GM23248 (cell line): ENCODE results near the gene ABRAXAS1. TPM values are rescaled to one million over a fixed set of nuclear protein-coding genes. Genes with fewer than 3 reads are reported as not detected.

Experiments
- DNase-seq: peaks from one replicate; pipeline ENCODE4 v3.0.0-alpha.2; 2015
- H2AFZ ChIP-seq: fragments of 200-600 bp; sonication (generic); 2 replicates; pipeline ENCODE4 v1.6.1; 2016; ENCODE audit warnings: antibody characterized with exemption
- H3F3A ChIP-seq: fragments of 200-600 bp; sonication (generic); 2 replicates; pipeline ENCODE4 v1.6.1; 2016; ENCODE audit warnings: mild to moderate bottlenecking, antibody characterized with exemption, mixed run types; ENCODE audit not compliant: insufficient read depth
- H3K27ac ChIP-seq: fragments of 200-600 bp; sonication (generic); 2 replicates; pipeline ENCODE4 v1.5.1; 2016; ENCODE audit warnings: mild to moderate bottlenecking
- H3K27me3 ChIP-seq: fragments of 200-600 bp; sonication (generic); replicated peaks from 2 replicates; pipeline ENCODE4 v1.6.1; 2016; ENCODE audit warnings: mild to moderate bottlenecking; ENCODE audit not compliant: insufficient read depth
- H3K36me3 ChIP-seq: fragments of 200-600 bp; sonication (generic); 2 replicates; pipeline ENCODE4 v1.6.1; 2016; ENCODE audit warnings: low read depth, mild to moderate bottlenecking
- H3K4me1 ChIP-seq: fragments of 200-600 bp; sonication (generic); 2 replicates; pipeline ENCODE4 v1.6.1; 2016; ENCODE audit warnings: mild to moderate bottlenecking; ENCODE audit not compliant: insufficient read depth
- H3K4me2 ChIP-seq: fragments of 200-600 bp; sonication (generic); one replicate; pipeline ENCODE4 v1.6.1; 2016; ENCODE audit warnings: mild to moderate bottlenecking; ENCODE audit not compliant: unreplicated experiment
- H3K4me3 ChIP-seq: fragments of 200-600 bp; sonication (generic); 2 replicates; pipeline ENCODE4 v1.5.1; 2016; ENCODE audit warnings: mild to moderate bottlenecking
- H3K79me2 ChIP-seq: fragments of 200-600 bp; sonication (generic); 2 replicates; pipeline ENCODE4 v1.6.1; 2016; ENCODE audit warnings: mild to moderate bottlenecking; ENCODE audit not compliant: insufficient read depth
- H3K9ac ChIP-seq: fragments of 200-600 bp; sonication (generic); 2 replicates; pipeline ENCODE4 v1.6.1; 2016; ENCODE audit warnings: mild to moderate bottlenecking
- H3K9me2 ChIP-seq: fragments of 200-600 bp; sonication (generic); 2 replicates; pipeline ENCODE4 v1.6.1; 2016; ENCODE audit warnings: mixed run types, mild to moderate bottlenecking, moderate library complexity; ENCODE audit not compliant: insufficient read depth
- H3K9me3 ChIP-seq: fragments of 200-600 bp; sonication (generic); one replicate; pipeline ENCODE4 v1.6.1; 2017; ENCODE audit warnings: low read depth
- H4K20me1 ChIP-seq: fragments of 200-600 bp; sonication (generic); 2 replicates; pipeline ENCODE4 v1.6.0; 2016; ENCODE audit not compliant: insufficient read depth
- EZH2 ChIP-seq: fragments of 200-600 bp; sonication (generic); IDR thresholded peaks from 2 replicates; pipeline ENCODE4 v1.6.1; 2018; ENCODE audit warnings: antibody characterized with exemption, mild to moderate bottlenecking; ENCODE audit not compliant: insufficient read depth, poor library complexity, severe bottlenecking
- EZH2phosphoT487 ChIP-seq: fragments of 200-600 bp; sonication (generic); IDR thresholded peaks from 2 replicates; pipeline ENCODE4 v1.6.1; 2018; ENCODE audit warnings: antibody characterized with exemption, moderate library complexity, mild to moderate bottlenecking, low read depth; ENCODE audit not compliant: insufficient read depth
- WGBS, 2 experiments: methylation state at CpG; one replicate each; pipeline ENCODE4 v1.1.6; 2015 to 2017; ENCODE audit warnings: low lambda C conversion rate in 2 of 2, low coverage in 1 of 2; ENCODE audit errors: missing lambda C conversion rate in 2 of 2; 5-methylcytosine and 5-hydroxymethylcytosine counted together
- in situ Hi-C: fragments of 300-500 bp; cut with MboI; formaldehyde crosslinking; loops from 2 replicates; pipeline ENCODE4 v1.15.0; 2020
- polyA plus RNA-seq: library from polyadenylated mRNA; unstranded; fragments of >200 nt; fragmentation: Nextera tagmentation; extraction: Ambion mirVana; gene quantifications from 2 replicates; pipeline ENCODE4 v1.2.1, GENCODE V29; 2016
- total RNA-seq: library from RNA; depleted of rRNA; stranded (reverse); fragments of >200 nt; shearing (Covaris generic); gene quantifications from 2 replicates; pipeline ENCODE4 v1.2.3, GENCODE V29; 2014; rRNA removed

The ABRAXAS1 gene
- total and polyA plus RNA-seq, 2 experiments from 2014 or later: 5.8 to 15.6 TPM

GRCh38 chr4:83417566-83417965, 67.3 kb downstream of the ABRAXAS1 start:
- TF ChIP-seq EZH2 (no peak), EZH2phosphoT487 (no peak)
- WGBS, 2 experiments: 97 to 99% methylated on average over 4 of the region's 4 CpGs
- H3K27ac ChIP-seq: no peak overlapping the region

GRCh38 chr4:83413676-83414075, 71.2 kb downstream of the ABRAXAS1 start:
- Histone ChIP-seq H3K9ac (no peak overlapping the region), H3K36me3 (peaks cover 13% of the 10 kb centered on the region; the same call in 1 of the 2 replicates), H3F3A (no peaks in the 10 kb centered on the region), H2AFZ (no peak overlapping the region), H3K79me2 (no peaks in the 10 kb centered on the region), H3K9me3 (no peaks in the 10 kb centered on the region), H3K4me2 (no peak overlapping the region), H3K9me2 (no peaks in the 10 kb centered on the region), H3K4me1 (no peaks in the 10 kb centered on the region), H4K20me1 (no peaks in the 10 kb centered on the region), H3K27me3 (no peaks in the 10 kb centered on the region), H3K27ac (no peak overlapping the region), H3K4me3 (no peak overlapping the region)
- TF ChIP-seq EZH2phosphoT487 (no peak), EZH2 (no peak)
- WGBS, 2 experiments: 99 to 100% methylated on average over 2 of the region's 2 CpGs
- peak; percentile 51 for DNase-seq
- in situ Hi-C loops: no loop called here

More at GRCh38 chr4:83417566-83417965, 67.3 kb downstream of the ABRAXAS1 start:
- Histone ChIP-seq H3K36me3 (peaks cover 26% of the 10 kb centered on the region; the same call in 1 of the 2 replicates), H3K9ac (no peak overlapping the region), H3K4me2 (no peak overlapping the region), H3K9me2 (no peaks in the 10 kb centered on the region), H3K9me3 (no peaks in the 10 kb centered on the region), H3K27me3 (no peaks in the 10 kb centered on the region), H3K4me3 (no peak overlapping the region), H4K20me1 (no peaks in the 10 kb centered on the region), H3F3A (no peaks in the 10 kb centered on the region), H3K4me1 (no peaks in the 10 kb centered on the region), H3K79me2 (no peaks in the 10 kb centered on the region), H2AFZ (no peak overlapping the region)
- no peak for DNase-seq
- in situ Hi-C loops: no loop called here

Other genes starting within 250 kb of the ABRAXAS1 start
- gene COQ2, start 200.3 kb downstream of the ABRAXAS1 start, total RNA-seq: 8.0 and 9.5 TPM in 2 replicates
- 19.1 and 20.1 TPM in 2 replicates for gene COQ2, start 200.3 kb downstream of the ABRAXAS1 start, polyA plus RNA-seq
- gene HPSE, start 150.3 kb downstream of the ABRAXAS1 start, total RNA-seq: 0.54 and 1.0 TPM in 2 replicates
- 0.96 and 1.5 TPM in 2 replicates for gene HPSE, start 150.3 kb downstream of the ABRAXAS1 start, polyA plus RNA-seq
- 6.6 and 7.2 TPM in 2 replicates for gene HELQ, start 29.3 kb downstream of the ABRAXAS1 start, total RNA-seq
- gene HELQ, start 29.3 kb downstream of the ABRAXAS1 start, polyA plus RNA-seq: 10.0 and 10.2 TPM in 2 replicates
- 11.9 and 15.8 TPM in 2 replicates for gene MRPS18C, start 29.0 kb downstream of the ABRAXAS1 start, total RNA-seq
- 106 and 109 TPM in 2 replicates for gene MRPS18C, start 29.0 kb downstream of the ABRAXAS1 start, polyA plus RNA-seq
- 1.7 and 13.8 TPM in 2 replicates for gene GPAT3, start 51.0 kb upstream of the ABRAXAS1 start, total RNA-seq
- gene GPAT3, start 51.0 kb upstream of the ABRAXAS1 start, polyA plus RNA-seq: 2.5 and 3.2 TPM in 2 replicates